ENCODE results near the gene NUDT5. TPM values are rescaled to one million over a fixed set of nuclear protein-coding genes. Genes with fewer than 3 reads are reported as not detected.
"Not testable (repeated sequence)": the region's sequence is repeated elsewhere in the genome, so short reads cannot be mapped to it uniquely, and the experiment has no call there.

The NUDT5 gene
- polyA plus RNA-seq, 2 donors: 26.8 to 49.2 TPM

- no peaks in the 10 kb centered on the region for H3K27me3 ChIP-seq (ENCODE audit: control insufficient read depth in 1 of 2, insufficient read depth in 2 of 2, low read length in 2 of 2)
- peaks cover 3 to 6% of the 10 kb centered on the region in 2 donors for H3K36me3 ChIP-seq (ENCODE audit: control insufficient read depth in 2 of 2, insufficient read depth in 2 of 2, low read length in 1 of 2)
- no peak overlapping the region for H3K27ac ChIP-seq (ENCODE audit: low read depth in 2 of 2, low read length in 1 of 2)
- H3K4me3 ChIP-seq (ENCODE audit: low read depth in 1 of 2, low read length in 2 of 2): no peak overlapping the region
- H3K4me1 ChIP-seq (ENCODE audit: control insufficient read depth in 2 of 2, insufficient read depth in 2 of 2, low read length in 1 of 2): no peaks in the 10 kb centered on the region
- no peaks in the 10 kb centered on the region for H3K9me3 ChIP-seq (ENCODE audit: control insufficient read depth in 2 of 2, insufficient read depth in 1 of 2, low read depth in 1 of 2, low read length in 1 of 2)
- 87 to 90% methylated on average over 4 of the region's 4 CpGs for whole genome bisulfite sequencing, 2 donors
Measured at GRCh38 chr10:12179606-12180170, 16.0 kb downstream of the NUDT5 start.

DNA sequence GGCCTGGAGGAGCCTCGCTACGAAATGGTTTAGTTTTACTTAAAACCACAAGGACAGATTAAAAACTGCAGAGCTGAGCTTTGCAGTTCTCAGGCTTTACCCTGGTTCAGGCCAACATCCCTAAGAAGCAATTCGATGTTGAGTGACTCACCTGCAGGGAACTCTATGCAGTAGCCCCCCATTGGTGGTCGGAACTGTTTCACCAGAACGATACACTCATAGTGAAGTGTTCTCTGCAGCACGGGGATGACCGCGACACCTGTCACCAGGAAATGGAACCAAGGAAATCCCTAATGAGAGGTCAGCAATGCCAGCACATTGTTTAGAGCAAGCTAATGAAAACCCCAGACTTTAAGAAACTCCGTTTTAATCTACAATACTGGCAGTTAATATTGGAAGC lies 18.0 kb downstream of the NUDT5 start:
- H3K36me3 ChIP-seq (ENCODE audit: control insufficient read depth in 2 of 2, insufficient read depth in 2 of 2, low read length in 1 of 2): peaks cover 3 to 9% of the 10 kb centered on the region in 2 donors
- 85 to 87% methylated on average over 9 of the region's 9 CpGs for WGBS, 2 donors
- H3K4me3 ChIP-seq (ENCODE audit: low read depth in 1 of 2, low read length in 2 of 2): no peak overlapping the region
- no peaks in the 10 kb centered on the region for H3K4me1 ChIP-seq (ENCODE audit: control insufficient read depth in 2 of 2, insufficient read depth in 2 of 2, low read length in 1 of 2)
- H3K27me3 ChIP-seq (ENCODE audit: control insufficient read depth in 1 of 2, insufficient read depth in 2 of 2, low read length in 2 of 2): no peaks in the 10 kb centered on the region
- H3K9me3 ChIP-seq (ENCODE audit: control insufficient read depth in 2 of 2, insufficient read depth in 1 of 2, low read depth in 1 of 2, low read length in 1 of 2): no peaks in the 10 kb centered on the region
- H3K27ac ChIP-seq (ENCODE audit: low read depth in 2 of 2, low read length in 1 of 2): no peak overlapping the region

- not testable (repeated sequence) for H3K9me3 ChIP-seq (ENCODE audit: control insufficient read depth in 2 of 2, insufficient read depth in 1 of 2, low read depth in 1 of 2, low read length in 1 of 2); H3K27ac ChIP-seq (ENCODE audit: low read depth in 2 of 2, low read length in 1 of 2); H3K4me3 ChIP-seq (ENCODE audit: low read depth in 1 of 2, low read length in 2 of 2); H3K4me1 ChIP-seq (ENCODE audit: control insufficient read depth in 2 of 2, insufficient read depth in 2 of 2, low read length in 1 of 2); H3K27me3 ChIP-seq (ENCODE audit: control insufficient read depth in 1 of 2, insufficient read depth in 2 of 2, low read length in 2 of 2)
- 91 to 95% methylated on average over 6 of the region's 6 CpGs for WGBS, 2 donors
- H3K36me3 ChIP-seq (ENCODE audit: control insufficient read depth in 2 of 2, insufficient read depth in 2 of 2, low read length in 1 of 2): peaks cover 15 to 16% of the 10 kb centered on the region in 2 donors
Measured at GRCh38 chr10:12171512-12171911, 24.2 kb downstream of the NUDT5 start.

DNA sequence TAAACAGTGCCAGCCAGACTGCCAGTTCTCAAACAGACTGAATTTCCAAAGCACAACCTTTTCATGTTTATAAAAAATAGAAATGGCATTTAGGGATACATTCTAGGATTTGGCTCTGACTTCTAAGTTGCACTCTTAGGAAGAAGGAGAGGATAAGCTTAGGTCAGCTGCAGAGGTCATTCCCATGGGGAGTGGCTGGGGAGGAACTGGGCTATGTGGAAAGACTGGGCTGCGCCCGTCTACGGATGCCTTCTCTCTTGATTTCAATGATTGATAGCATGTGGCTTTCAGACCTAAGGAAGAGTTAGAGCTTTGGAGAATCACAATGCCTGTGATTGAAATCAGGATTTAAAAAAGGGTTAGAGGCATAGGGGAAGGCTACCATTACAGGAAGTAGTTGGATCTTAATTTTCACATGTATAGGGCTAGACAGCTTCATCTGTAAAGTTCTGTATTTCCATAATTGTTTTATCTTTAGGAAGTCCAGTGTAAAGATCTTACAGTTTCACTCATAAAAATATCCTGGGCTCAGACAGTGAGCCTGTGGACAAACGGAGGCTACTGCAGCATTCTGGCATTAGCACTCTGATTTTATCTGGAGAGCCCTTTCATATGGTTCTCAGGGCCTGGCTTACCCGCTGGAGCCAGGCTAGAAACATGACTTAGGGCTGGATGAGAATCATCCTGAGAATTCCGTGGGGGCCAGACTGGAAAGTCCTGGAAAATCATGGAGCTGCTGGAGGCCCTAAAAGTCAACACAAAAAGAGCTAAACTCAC lies 29.5 kb downstream of the NUDT5 start:
- Histone ChIP-seq H3K27me3 (ENCODE audit: control insufficient read depth in 1 of 2, insufficient read depth in 2 of 2, low read length in 2 of 2) (no peaks in the 10 kb centered on the region), H3K27ac (ENCODE audit: low read depth in 2 of 2, low read length in 1 of 2) (no peak overlapping the region), H3K9me3 (ENCODE audit: control insufficient read depth in 2 of 2, insufficient read depth in 1 of 2, low read depth in 1 of 2, low read length in 1 of 2) (no peaks in the 10 kb centered on the region), H3K36me3 (ENCODE audit: control insufficient read depth in 2 of 2, insufficient read depth in 2 of 2, low read length in 1 of 2) (peaks cover 18 to 22% of the 10 kb centered on the region in 2 donors), H3K4me1 (ENCODE audit: control insufficient read depth in 2 of 2, insufficient read depth in 2 of 2, low read length in 1 of 2) (no peaks in the 10 kb centered on the region), H3K4me3 (ENCODE audit: low read depth in 1 of 2, low read length in 2 of 2) (no peak overlapping the region)
- 83 to 86% methylated on average over 6 of the region's 6 CpGs for WGBS, 2 donors

DNA sequence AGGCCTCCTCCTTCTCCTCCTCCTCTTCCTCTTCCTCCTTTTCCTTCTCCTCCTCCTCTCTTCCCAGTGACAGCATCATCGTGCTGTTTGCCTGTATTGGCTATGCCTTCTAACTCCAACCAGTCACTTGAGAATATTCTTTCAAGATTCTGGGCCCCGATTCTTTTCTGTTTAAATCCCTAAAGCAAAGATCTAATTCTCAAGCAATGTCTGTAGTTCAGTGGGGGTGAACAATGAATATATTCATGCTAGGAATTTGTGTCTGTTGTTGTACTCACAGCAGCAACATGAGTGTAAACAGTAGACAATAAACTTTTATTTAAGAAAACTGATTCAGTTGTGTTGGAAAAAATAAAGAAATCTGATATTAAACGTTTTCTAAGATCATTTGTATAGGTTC lies 30.7 kb downstream of the NUDT5 start:
- Histone ChIP-seq H3K4me3 (ENCODE audit: low read depth in 1 of 2, low read length in 2 of 2) (no peak overlapping the region), H3K4me1 (ENCODE audit: control insufficient read depth in 2 of 2, insufficient read depth in 2 of 2, low read length in 1 of 2) (no peaks in the 10 kb centered on the region), H3K9me3 (ENCODE audit: control insufficient read depth in 2 of 2, insufficient read depth in 1 of 2, low read depth in 1 of 2, low read length in 1 of 2) (no peaks in the 10 kb centered on the region), H3K27ac (ENCODE audit: low read depth in 2 of 2, low read length in 1 of 2) (no peak overlapping the region), H3K36me3 (ENCODE audit: control insufficient read depth in 2 of 2, insufficient read depth in 2 of 2, low read length in 1 of 2) (peaks cover 15 to 18% of the 10 kb centered on the region in 2 donors), H3K27me3 (ENCODE audit: control insufficient read depth in 1 of 2, insufficient read depth in 2 of 2, low read length in 2 of 2) (no peaks in the 10 kb centered on the region)
- WGBS, 2 donors: 71 to 80% methylated on average over 3 of the region's 3 CpGs

DNA sequence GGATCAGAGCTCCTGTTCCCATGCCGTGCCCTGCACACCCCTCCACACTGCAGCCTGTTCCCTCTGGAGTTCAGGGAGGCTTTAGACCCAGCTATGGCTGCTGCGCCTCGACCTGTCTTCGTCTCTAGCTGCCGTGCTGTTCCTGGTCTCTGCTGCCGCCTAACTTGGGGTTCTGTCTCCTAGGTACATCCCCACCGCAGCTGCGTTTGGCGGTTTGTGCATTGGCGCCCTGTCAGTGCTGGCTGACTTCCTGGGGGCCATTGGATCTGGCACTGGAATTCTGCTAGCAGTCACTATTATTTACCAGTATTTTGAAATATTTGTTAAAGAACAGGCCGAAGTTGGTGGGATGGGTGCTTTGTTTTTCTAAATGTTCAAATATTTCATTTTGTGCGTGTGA lies 31.6 kb downstream of the NUDT5 start:
- no peaks in the 10 kb centered on the region for H3K9me3 ChIP-seq (ENCODE audit: control insufficient read depth in 2 of 2, insufficient read depth in 1 of 2, low read depth in 1 of 2, low read length in 1 of 2)
- no peak overlapping the region for H3K4me3 ChIP-seq (ENCODE audit: low read depth in 1 of 2, low read length in 2 of 2)
- peaks cover 8 to 15% of the 10 kb centered on the region in 2 donors for H3K36me3 ChIP-seq (ENCODE audit: control insufficient read depth in 2 of 2, insufficient read depth in 2 of 2, low read length in 1 of 2)
- 90 to 92% methylated on average over 12 of the region's 12 CpGs for WGBS, 2 donors
- no peaks in the 10 kb centered on the region for H3K4me1 ChIP-seq (ENCODE audit: control insufficient read depth in 2 of 2, insufficient read depth in 2 of 2, low read length in 1 of 2)
- no peaks in the 10 kb centered on the region for H3K27me3 ChIP-seq (ENCODE audit: control insufficient read depth in 1 of 2, insufficient read depth in 2 of 2, low read length in 2 of 2)
- no peak overlapping the region for H3K27ac ChIP-seq (ENCODE audit: low read depth in 2 of 2, low read length in 1 of 2)

DNA sequence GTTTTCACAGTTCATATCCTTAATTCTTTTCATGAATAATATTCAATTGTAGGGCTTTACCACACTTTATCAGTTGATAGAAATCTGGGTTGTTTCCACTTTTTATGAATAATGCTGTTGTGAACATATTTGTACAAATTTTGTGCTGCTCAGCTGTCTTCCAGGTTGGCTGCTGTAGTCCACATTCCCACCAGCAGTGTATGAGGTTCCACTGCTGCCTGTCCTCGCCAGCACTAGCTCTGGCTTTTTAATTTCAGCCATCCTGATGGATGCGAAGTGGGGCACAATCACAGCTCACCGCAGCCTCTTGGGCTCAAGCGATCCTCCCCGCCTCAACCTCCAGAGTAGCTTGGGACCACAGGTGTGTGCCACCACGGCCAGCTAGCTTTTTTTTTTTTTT lies 32.8 kb downstream of the NUDT5 start:
- H3K27ac ChIP-seq (ENCODE audit: low read depth in 2 of 2, low read length in 1 of 2): no peak overlapping the region
- H3K9me3 ChIP-seq (ENCODE audit: control insufficient read depth in 2 of 2, insufficient read depth in 1 of 2, low read depth in 1 of 2, low read length in 1 of 2): no peaks in the 10 kb centered on the region
- 96 to 97% methylated on average over 6 of the region's 6 CpGs for WGBS, 2 donors
- H3K4me3 ChIP-seq (ENCODE audit: low read depth in 1 of 2, low read length in 2 of 2): no peak overlapping the region
- H3K27me3 ChIP-seq (ENCODE audit: control insufficient read depth in 1 of 2, insufficient read depth in 2 of 2, low read length in 2 of 2): no peaks in the 10 kb centered on the region
- no peaks in the 10 kb centered on the region for H3K4me1 ChIP-seq (ENCODE audit: control insufficient read depth in 2 of 2, insufficient read depth in 2 of 2, low read length in 1 of 2)
- H3K36me3 ChIP-seq (ENCODE audit: control insufficient read depth in 2 of 2, insufficient read depth in 2 of 2, low read length in 1 of 2): peaks cover 8 to 17% of the 10 kb centered on the region in 2 donors

DNA sequence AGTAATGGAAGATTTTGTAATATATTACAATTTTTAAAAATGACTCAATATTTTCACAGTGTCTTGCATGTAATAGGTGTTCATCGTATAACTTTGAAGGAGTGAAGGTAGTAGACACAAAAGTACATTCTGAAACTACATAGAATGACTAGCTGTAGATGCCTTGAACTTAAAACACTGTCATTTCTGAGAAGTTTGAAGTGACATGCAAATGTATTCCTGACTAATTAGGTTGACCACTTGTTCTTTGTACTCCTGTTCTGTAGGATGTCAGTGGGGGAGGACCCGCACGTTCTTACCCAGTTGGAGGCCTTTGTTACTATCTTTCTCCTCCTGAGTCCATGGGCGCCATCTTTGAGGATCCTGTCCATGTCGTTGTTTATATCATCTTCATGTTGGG lies 35.0 kb downstream of the NUDT5 start:
- Histone ChIP-seq H3K4me1 (ENCODE audit: control insufficient read depth in 2 of 2, insufficient read depth in 2 of 2, low read length in 1 of 2) (no peaks in the 10 kb centered on the region), H3K27me3 (ENCODE audit: control insufficient read depth in 1 of 2, insufficient read depth in 2 of 2, low read length in 2 of 2) (no peaks in the 10 kb centered on the region), H3K36me3 (ENCODE audit: control insufficient read depth in 2 of 2, insufficient read depth in 2 of 2, low read length in 1 of 2) (peaks cover 7 to 15% of the 10 kb centered on the region in 2 donors), H3K9me3 (ENCODE audit: control insufficient read depth in 2 of 2, insufficient read depth in 1 of 2, low read depth in 1 of 2, low read length in 1 of 2) (no peaks in the 10 kb centered on the region), H3K27ac (ENCODE audit: low read depth in 2 of 2, low read length in 1 of 2) (no peak overlapping the region), H3K4me3 (ENCODE audit: low read depth in 1 of 2, low read length in 2 of 2) (no peak overlapping the region)
- WGBS, 2 donors: 94 to 97% methylated on average over 5 of the region's 5 CpGs

- no peaks in the 10 kb centered on the region for H3K9me3 ChIP-seq (ENCODE audit: control insufficient read depth in 2 of 2, insufficient read depth in 1 of 2, low read depth in 1 of 2, low read length in 1 of 2)
- WGBS, 2 donors: 90 to 92% methylated on average over 3 of the region's 3 CpGs
- H3K4me3 ChIP-seq (ENCODE audit: low read depth in 1 of 2, low read length in 2 of 2): no peak overlapping the region
- H3K4me1 ChIP-seq (ENCODE audit: control insufficient read depth in 2 of 2, insufficient read depth in 2 of 2, low read length in 1 of 2): no peaks in the 10 kb centered on the region
- H3K36me3 ChIP-seq (ENCODE audit: control insufficient read depth in 2 of 2, insufficient read depth in 2 of 2, low read length in 1 of 2): peaks cover 5 to 10% of the 10 kb centered on the region in 2 donors
- no peaks in the 10 kb centered on the region for H3K27me3 ChIP-seq (ENCODE audit: control insufficient read depth in 1 of 2, insufficient read depth in 2 of 2, low read length in 2 of 2)
- no peak overlapping the region for H3K27ac ChIP-seq (ENCODE audit: low read depth in 2 of 2, low read length in 1 of 2)
Measured at GRCh38 chr10:12158111-12158510, 37.6 kb downstream of the NUDT5 start.

Measured in esophagus (tissue), 2 donors.